Loucy (cell line): ENCODE measurements around the gene AGT.

ENCODE experiments used
- H2AFZ ChIP-seq: fragments of 200-600 bp; sonication (generic); 2 replicates; pipeline ENCODE4 v1.6.0; 2016; ENCODE audit warnings: antibody characterized with exemption, mild to moderate bottlenecking, low read length, moderate library complexity
- H3F3A ChIP-seq: fragments of 200-600 bp; 2 replicates; pipeline ENCODE4 v1.6.0; 2016; ENCODE audit warnings: antibody characterized with exemption, low read depth, mild to moderate bottlenecking
- H3K27me3 ChIP-seq: fragments of 200-600 bp; sonication (generic); 2 replicates; pipeline ENCODE4 v1.6.1; 2014; ENCODE audit warnings: low read length, mild to moderate bottlenecking; ENCODE audit not compliant: insufficient read depth, poor library complexity, severe bottlenecking
- H3K36me3 ChIP-seq: fragments of 200-600 bp; sonication (generic); 2 replicates; pipeline ENCODE4 v1.6.1; 2016; ENCODE audit warnings: low read length; ENCODE audit not compliant: insufficient read depth
- H3K4me1 ChIP-seq: fragments of 200-600 bp; sonication (generic); 2 replicates; pipeline ENCODE4 v1.5.1; 2014; ENCODE audit warnings: low read length, mild to moderate bottlenecking; ENCODE audit not compliant: insufficient read depth, poor library complexity, severe bottlenecking
- H3K4me2 ChIP-seq: fragments of 200-600 bp; sonication (generic); 2 replicates; pipeline ENCODE4 v1.6.0; 2014; ENCODE audit warnings: antibody characterized with exemption, low read length, low read depth, mild to moderate bottlenecking; ENCODE audit not compliant: poor library complexity, severe bottlenecking
- H3K4me3 ChIP-seq: fragments of 200-600 bp; sonication (generic); 2 replicates; pipeline ENCODE4 v1.5.1; 2014; ENCODE audit warnings: low read length, mild to moderate bottlenecking, mixed read lengths; ENCODE audit not compliant: poor library complexity, severe bottlenecking
- H3K79me2 ChIP-seq: fragments of 200-600 bp; sonication (generic); 2 replicates; pipeline ENCODE4 v1.6.1; 2014; ENCODE audit warnings: low read length; ENCODE audit not compliant: insufficient read depth
- H3K9ac ChIP-seq: fragments of 200-600 bp; sonication (generic); 2 replicates; pipeline ENCODE4 v1.6.0; 2014; ENCODE audit warnings: mild to moderate bottlenecking, low read depth, low read length, moderate library complexity; ENCODE audit not compliant: poor library complexity, severe bottlenecking
- H3K9me2 ChIP-seq: fragments of 200-600 bp; sonication (generic); replicated peaks from 2 replicates; pipeline ENCODE4 v1.6.1; 2016; ENCODE audit warnings: low read depth, low read length, mixed read lengths
- H3K9me3 ChIP-seq: fragments of 200-600 bp; sonication (generic); 2 replicates; pipeline ENCODE4 v1.6.1; 2014; ENCODE audit warnings: mild to moderate bottlenecking, antibody characterized with exemption, low read length, low read depth; ENCODE audit not compliant: insufficient read depth
- H4K20me1 ChIP-seq: fragments of 200-600 bp; sonication (generic); 2 replicates; pipeline ENCODE4 v1.6.0; 2014; ENCODE audit warnings: antibody characterized with exemption, low read length, mild to moderate bottlenecking; ENCODE audit not compliant: insufficient read depth, poor library complexity, severe bottlenecking
- CTCF ChIP-seq: fragments of 200-600 bp; sonication (generic); conservative IDR thresholded peaks from 2 replicates; pipeline ENCODE4 v1.5.1; 2014; ENCODE audit warnings: mild to moderate bottlenecking, antibody characterized with exemption, low read length
- EZH2phosphoT487 ChIP-seq: fragments of 200-600 bp; IDR thresholded peaks from 2 replicates; pipeline ENCODE4 v1.6.1; 2018; ENCODE audit warnings: antibody characterized with exemption, mild to moderate bottlenecking, moderate library complexity, borderline replicate concordance

Gene AGT

GRCh38 chr1:230737622-230738262 lies 23.8 kb upstream of the AGT start:
- Histone ChIP-seq H3K4me2 (no peak overlapping the region), H3K9ac (no peak overlapping the region), H3K4me3 (no peak overlapping the region), H3F3A (no peaks in the 10 kb centered on the region), H3K4me1 (no peaks in the 10 kb centered on the region), H4K20me1 (no peaks in the 10 kb centered on the region), H3K27me3 (no peaks in the 10 kb centered on the region), H3K36me3 (no peaks in the 10 kb centered on the region), H3K79me2 (no peaks in the 10 kb centered on the region), H3K9me3 (no peaks in the 10 kb centered on the region), H3K9me2 (no peaks in the 10 kb centered on the region), H2AFZ (no peak overlapping the region)
- TF ChIP-seq CTCF = no peak
- no peak for TF ChIP-seq EZH2phosphoT487

GRCh38 chr1:230735447-230735846 lies 21.5 kb upstream of the AGT start:
- Histone ChIP-seq H2AFZ (no peak overlapping the region), H3K36me3 (no peaks in the 10 kb centered on the region), H4K20me1 (no peaks in the 10 kb centered on the region), H3F3A (no peaks in the 10 kb centered on the region), H3K4me2 (no peak overlapping the region), H3K9me2 (no peaks in the 10 kb centered on the region), H3K9me3 (no peaks in the 10 kb centered on the region), H3K27me3 (no peaks in the 10 kb centered on the region), H3K4me3 (no peak overlapping the region), H3K9ac (no peak overlapping the region), H3K4me1 (no peaks in the 10 kb centered on the region), H3K79me2 (no peaks in the 10 kb centered on the region)
- TF ChIP-seq CTCF = no peak
- TF ChIP-seq EZH2phosphoT487 = no peak

GRCh38 chr1:230730977-230731376 lies 17.1 kb upstream of the AGT start:
- Histone ChIP-seq H3K27me3 (no peaks in the 10 kb centered on the region), H3K4me3 (no peak overlapping the region), H3K36me3 (no peaks in the 10 kb centered on the region), H3K9ac (no peak overlapping the region), H4K20me1 (no peaks in the 10 kb centered on the region), H3F3A (no peaks in the 10 kb centered on the region), H3K4me2 (no peak overlapping the region), H2AFZ (no peak overlapping the region), H3K9me2 (no peaks in the 10 kb centered on the region), H3K4me1 (no peaks in the 10 kb centered on the region), H3K9me3 (no peaks in the 10 kb centered on the region), H3K79me2 (no peaks in the 10 kb centered on the region)
- TF ChIP-seq CTCF = no peak
- no peak for TF ChIP-seq EZH2phosphoT487
